OCI-LY1 (cell line): Measurements from ENCODE around the gene PRR15L.

Experiments used
- CTCF ChIP-seq: fragments of 200-600 bp; sonication (generic), shearing (Covaris generic); IDR thresholded peaks from 2 replicates; pipeline ENCODE4 v1.5.1; 2017; ENCODE audit warnings: mild to moderate bottlenecking, antibody characterized with exemption, low read length, moderate library complexity, mixed read lengths
- EZH2 ChIP-seq: fragments of 200-600 bp; sonication (generic), shearing (Covaris generic); IDR thresholded peaks from 2 replicates; pipeline ENCODE4 v1.8.0; 2017; ENCODE audit warnings: borderline replicate concordance, mixed run types, mild to moderate bottlenecking, antibody characterized with exemption, low read length, moderate library complexity, mixed read lengths

GRCh38 chr17:47989700-47990099 lies 32.0 kb upstream of the PRR15L start:
- TF ChIP-seq CTCF (no peak), EZH2 (no peak)
